GM12878 (cell line): Measurements from ENCODE around the gene WDR91.

Experiments used
- CREM ChIP-seq: IDR thresholded peaks from 2 replicates; pipeline ENCODE4 v1.6.1; 2014; ENCODE audit warnings: antibody characterized with exemption, low read depth
- JUND ChIP-seq: IDR thresholded peaks from 2 replicates; pipeline ENCODE4 v1.6.1; 2012; ENCODE audit warnings: low read depth, mild to moderate bottlenecking, low read length, improper control_type of control experiment, moderate library complexity
- MXI1 ChIP-seq: fragments of 150-350 bp; IDR thresholded peaks from 2 replicates; pipeline ENCODE4 v1.6.1; 2011; ENCODE audit warnings: low read depth, mild to moderate bottlenecking, inconsistent platforms, low read length, improper control_type of control experiment
- POLR2A ChIP-seq: IDR thresholded peaks from 2 replicates; pipeline ENCODE4 v1.6.1; 2011; ENCODE audit warnings: low read depth, mild to moderate bottlenecking, low read length
- TF ChIP-seq, protein P1 (sequence below), 3 experiments: IDR thresholded peaks in 2 of 3; conservative IDR thresholded peaks in 1 of 3; 2 replicates each; pipeline ENCODE4 v1.5.1; 2011; ENCODE audit warnings: low read depth in 3 of 3, low read length in 3 of 3, mild to moderate bottlenecking in 3 of 3, control low read depth in 2 of 3, moderate library complexity in 2 of 3, inconsistent platforms in 1 of 3, mixed read lengths in 1 of 3; ENCODE audit not compliant: control insufficient read depth in 2 of 3, insufficient read depth in 1 of 3; ENCODE audit errors: extremely low read depth in 1 of 3

DNA sequence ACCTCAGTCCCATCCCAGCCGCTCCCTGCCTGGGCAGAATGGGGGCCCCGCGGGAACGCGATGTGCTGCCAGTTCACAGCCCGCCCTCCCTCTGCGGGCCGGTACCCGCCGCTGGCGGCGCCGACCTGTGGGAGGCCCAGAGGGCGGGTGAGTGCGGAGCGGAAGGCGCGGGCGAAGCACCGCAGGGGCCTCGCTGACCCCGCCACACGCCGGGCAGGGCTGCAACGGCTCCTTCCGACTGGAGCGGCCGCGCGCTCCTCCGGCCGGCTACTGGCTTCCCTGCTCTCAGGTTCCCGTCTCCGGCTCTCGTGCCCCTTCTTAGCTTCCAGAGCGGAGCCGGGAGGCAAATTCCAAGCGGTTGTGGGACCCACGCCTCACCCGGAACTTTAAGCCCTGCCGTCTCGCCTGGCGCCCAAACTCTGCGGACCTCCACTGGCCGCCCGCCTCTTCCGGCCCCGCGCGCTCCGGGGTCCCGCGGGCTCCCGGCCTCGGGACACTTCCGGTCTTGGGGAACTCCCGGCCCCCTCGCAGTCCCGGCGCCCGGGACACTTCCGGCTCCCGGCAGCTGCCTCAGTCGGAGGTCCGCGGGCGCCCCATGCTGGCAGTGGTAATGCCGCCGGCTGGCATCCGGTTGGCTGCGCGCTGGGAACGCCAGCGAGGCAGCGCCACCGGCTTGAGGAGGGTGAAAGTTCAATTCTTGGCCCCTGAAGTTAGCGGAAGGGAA is 40.9 kb downstream of the WDR91 start, which contains the start of gene CYREN:
- peak; percentile 42 for TF ChIP-seq MXI1
- TF ChIP-seq, protein P1, sequence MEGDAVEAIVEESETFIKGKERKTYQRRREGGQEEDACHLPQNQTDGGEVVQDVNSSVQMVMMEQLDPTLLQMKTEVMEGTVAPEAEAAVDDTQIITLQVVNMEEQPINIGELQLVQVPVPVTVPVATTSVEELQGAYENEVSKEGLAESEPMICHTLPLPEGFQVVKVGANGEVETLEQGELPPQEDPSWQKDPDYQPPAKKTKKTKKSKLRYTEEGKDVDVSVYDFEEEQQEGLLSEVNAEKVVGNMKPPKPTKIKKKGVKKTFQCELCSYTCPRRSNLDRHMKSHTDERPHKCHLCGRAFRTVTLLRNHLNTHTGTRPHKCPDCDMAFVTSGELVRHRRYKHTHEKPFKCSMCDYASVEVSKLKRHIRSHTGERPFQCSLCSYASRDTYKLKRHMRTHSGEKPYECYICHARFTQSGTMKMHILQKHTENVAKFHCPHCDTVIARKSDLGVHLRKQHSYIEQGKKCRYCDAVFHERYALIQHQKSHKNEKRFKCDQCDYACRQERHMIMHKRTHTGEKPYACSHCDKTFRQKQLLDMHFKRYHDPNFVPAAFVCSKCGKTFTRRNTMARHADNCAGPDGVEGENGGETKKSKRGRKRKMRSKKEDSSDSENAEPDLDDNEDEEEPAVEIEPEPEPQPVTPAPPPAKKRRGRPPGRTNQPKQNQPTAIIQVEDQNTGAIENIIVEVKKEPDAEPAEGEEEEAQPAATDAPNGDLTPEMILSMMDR (IDR thresholded peaks at IDR 0.05 in 2 of 3, conservative IDR thresholded peaks at IDR 0.05 in 1 of 3; ENCODE audit: control insufficient read depth in 2 of 3, extremely low read depth in 1 of 3, insufficient read depth in 1 of 3, low read depth in 3 of 3, low read length in 3 of 3): peak; percentile 69 to 88 (median 70)
- peak; percentile 36; the same call in 1 of the 2 replicates for TF ChIP-seq CREM
- TF ChIP-seq JUND: no peak
- peak; percentile 88; the same call in 1 of the 2 replicates for TF ChIP-seq POLR2A
